ENCODE results near the gene SCYL1. TPM values are rescaled to one million over a fixed set of nuclear protein-coding genes. Genes with fewer than 3 reads are reported as not detected.

SCYL1 gene
- total and polyA plus RNA-seq, 2 donors (not counting 1 experiment from before 2014, with no cell fraction given) = 76.5 to 85.5 TPM

DNA sequence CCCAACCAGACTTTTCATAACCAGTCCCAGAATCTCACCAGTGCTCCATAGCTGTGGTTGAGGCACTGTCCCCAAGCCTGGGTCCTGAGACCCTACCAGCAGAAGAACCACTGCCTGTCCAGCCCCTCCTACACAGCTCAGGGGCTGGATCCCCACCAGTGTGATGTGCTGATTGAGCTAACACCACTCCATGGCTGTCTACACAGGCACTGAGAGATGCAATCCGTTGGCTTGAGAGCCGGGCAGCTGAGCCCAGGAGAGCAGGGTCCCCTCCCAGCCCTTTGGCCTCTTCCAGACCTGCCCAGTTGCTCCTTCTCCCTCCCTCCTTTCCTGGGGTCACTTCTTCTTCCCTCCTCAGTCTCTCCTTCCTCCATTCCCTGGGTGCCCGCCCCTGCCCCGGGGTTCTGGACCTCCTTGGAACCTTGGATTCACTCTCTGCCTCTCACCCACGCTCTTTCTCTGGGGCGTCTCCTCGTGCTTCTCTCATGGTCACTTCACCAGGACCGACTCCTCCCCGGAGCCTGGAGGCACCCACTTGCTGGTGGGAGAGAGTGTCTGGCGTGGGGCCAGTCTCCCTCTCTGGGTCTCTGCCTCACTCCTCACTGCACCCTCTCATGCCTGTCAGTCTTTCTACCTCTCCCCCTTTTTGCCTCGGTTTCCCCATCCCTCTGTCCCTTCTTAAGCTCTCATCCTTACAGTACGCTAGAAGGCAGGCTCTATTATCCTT lies 706 bp upstream of the SCYL1 start:
- peak overlapping the region; percentile 17 for H2AFZ ChIP-seq (ENCODE audit: insufficient read depth, low read depth, low read length, poor library complexity, severe bottlenecking)
- 66% methylated on average over 6 of the region's 12 CpGs for WGBS (ENCODE audit: insufficient coverage)
- H3K27ac ChIP-seq (ENCODE audit: low read length in 2 of 2) = peak overlapping the region; percentile 53 to 63
- H4K20me1 ChIP-seq (ENCODE audit: control insufficient read depth, insufficient read depth, low read length, poor library complexity, severe bottlenecking) = peaks cover 20% of the 10 kb centered on the region
- ChIA-PET CTCF (interaction anchor here (0.5 to 2.1 kb wide), 7 partner anchors 8 to 161 kb away, joined by 3 to 14 read pairs (median 4); partner anchors contain the start of gene FAM89B), POLR2A (interaction anchor here (0.6 to 2.2 kb wide), 10 partner anchors 12 to 190 kb away, joined by 3 to 16 read pairs (median 5); partner anchors contain the start of genes DPF2 and ZNRD2)
- H3K27me3 ChIP-seq (replicated peaks in 1 of 4; ENCODE audit: control extremely low read depth in 1 of 4, control insufficient read depth in 3 of 4, insufficient read depth in 4 of 4, low read length in 3 of 4) = no peaks in the 10 kb centered on the region
- H3K79me2 ChIP-seq (ENCODE audit: control insufficient read depth, insufficient read depth, low read length) = peaks cover 37% of the 10 kb centered on the region
- Mint-ChIP-seq H3K9me3 (ENCODE audit: insufficient read depth) (no peaks in the 10 kb centered on the region), H3K4me1 (peaks cover 39% of the 10 kb centered on the region), H3K27ac (peak overlapping the region; percentile 88), H3K27me3 (no peaks in the 10 kb centered on the region), H3K4me3 (peak overlapping the region; percentile 80)
- TF ChIP-seq, protein P1, sequence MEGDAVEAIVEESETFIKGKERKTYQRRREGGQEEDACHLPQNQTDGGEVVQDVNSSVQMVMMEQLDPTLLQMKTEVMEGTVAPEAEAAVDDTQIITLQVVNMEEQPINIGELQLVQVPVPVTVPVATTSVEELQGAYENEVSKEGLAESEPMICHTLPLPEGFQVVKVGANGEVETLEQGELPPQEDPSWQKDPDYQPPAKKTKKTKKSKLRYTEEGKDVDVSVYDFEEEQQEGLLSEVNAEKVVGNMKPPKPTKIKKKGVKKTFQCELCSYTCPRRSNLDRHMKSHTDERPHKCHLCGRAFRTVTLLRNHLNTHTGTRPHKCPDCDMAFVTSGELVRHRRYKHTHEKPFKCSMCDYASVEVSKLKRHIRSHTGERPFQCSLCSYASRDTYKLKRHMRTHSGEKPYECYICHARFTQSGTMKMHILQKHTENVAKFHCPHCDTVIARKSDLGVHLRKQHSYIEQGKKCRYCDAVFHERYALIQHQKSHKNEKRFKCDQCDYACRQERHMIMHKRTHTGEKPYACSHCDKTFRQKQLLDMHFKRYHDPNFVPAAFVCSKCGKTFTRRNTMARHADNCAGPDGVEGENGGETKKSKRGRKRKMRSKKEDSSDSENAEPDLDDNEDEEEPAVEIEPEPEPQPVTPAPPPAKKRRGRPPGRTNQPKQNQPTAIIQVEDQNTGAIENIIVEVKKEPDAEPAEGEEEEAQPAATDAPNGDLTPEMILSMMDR (IDR thresholded peaks at IDR 0.05) = no peak
- TF ChIP-seq EZH2 (IDR thresholded peaks at IDR 0.05; ENCODE audit: borderline replicate concordance, insufficient read depth, low read depth, low read length, poor library complexity, severe bottlenecking) = no peak
- no peaks in the 10 kb centered on the region for H3K9me3 ChIP-seq (ENCODE audit: control extremely low read depth in 1 of 3, control insufficient read depth in 2 of 3, insufficient read depth in 1 of 3, low read length in 2 of 3)
- H3K4me1 ChIP-seq (ENCODE audit: control insufficient read depth in 2 of 2, insufficient read depth in 2 of 2, low read length in 2 of 2) = peaks cover 39 to 41% of the 10 kb centered on the region in 2 donors
- H3K4me2 ChIP-seq (replicated peaks; ENCODE audit: low read depth, low read length, poor library complexity, severe bottlenecking) = peak overlapping the region; percentile 69
- peak overlapping the region; percentile 47 for H3K9ac ChIP-seq (ENCODE audit: low read length)
- no peak for DNase-seq
- peak; percentile 6 for ATAC-seq (ENCODE audit: low read depth)
- H3K4me3 ChIP-seq (ENCODE audit: control extremely low read depth in 1 of 5, extremely low read depth in 1 of 5, insufficient read depth in 1 of 5, low read depth in 2 of 5, low read length in 4 of 5) = peak overlapping the region in 3 of 5 experiments; percentile 6 to 33 (median 25)
- intact Hi-C loops (cut with micrococcal nuclease) = loop anchor here (2.0 to 10.0 kb wide), 2 partner anchors 17 to 479 kb away; partner anchors contain the start of gene SAC3D1
- H3K36me3 ChIP-seq (replicated peaks in 1 of 2; ENCODE audit: control extremely low read depth in 1 of 2, control insufficient read depth in 1 of 2, extremely low read depth in 1 of 2, insufficient read depth in 2 of 2, low read length in 1 of 2) = peaks cover 0 to 11% of the 10 kb centered on the region in 2 experiments

Data from B cell (primary cell).